Measurements from ENCODE around the gene CCDC180.

CCDC180 gene

GRCh38 chr9:97321251-97321650 lies 13.8 kb downstream of the CCDC180 start:
- no peak overlapping the region for H2AFZ ChIP-seq (ENCODE audit: low read length)
- H3K4me2 ChIP-seq (ENCODE audit: low read length) = no peak overlapping the region
- H3K9me2 ChIP-seq (ENCODE audit: low read depth, low read length) = no peaks in the 10 kb centered on the region
- H3K36me3 ChIP-seq (ENCODE audit: insufficient read depth, low read length) = no peaks in the 10 kb centered on the region
- no peak overlapping the region for H3K27ac ChIP-seq (ENCODE audit: low read depth, low read length, poor library complexity, severe bottlenecking)
- H3K27me3 ChIP-seq (ENCODE audit: insufficient read depth, low read length) = no peaks in the 10 kb centered on the region
- H3K4me3 ChIP-seq (ENCODE audit: low read depth, low read length, poor library complexity, severe bottlenecking) = no peak overlapping the region
- H3K9ac ChIP-seq (ENCODE audit: low read length) = no peak overlapping the region
- no peaks in the 10 kb centered on the region for H3K79me2 ChIP-seq (ENCODE audit: insufficient read depth, low read length)
- no peaks in the 10 kb centered on the region for H3F3A ChIP-seq (ENCODE audit: insufficient read depth, low read length)
- no peaks in the 10 kb centered on the region for H4K20me1 ChIP-seq (ENCODE audit: insufficient read depth, low read length)
- TF ChIP-seq CTCF (IDR thresholded peaks at IDR 0.05; ENCODE audit: low read length) = no peak
- no peak for TF ChIP-seq EZH2 (IDR thresholded peaks at IDR 0.05; ENCODE audit: borderline replicate concordance, low read length)
- no peaks in the 10 kb centered on the region for H3K4me1 ChIP-seq (ENCODE audit: insufficient read depth, low read length, severe bottlenecking)
- no peaks in the 10 kb centered on the region for H3K9me3 ChIP-seq (ENCODE audit: low read length)

GRCh38 chr9:97321691-97322090 lies 14.2 kb downstream of the CCDC180 start:
- no peak overlapping the region for H3K9ac ChIP-seq (ENCODE audit: low read length)
- no peak overlapping the region for H3K4me3 ChIP-seq (ENCODE audit: low read depth, low read length, poor library complexity, severe bottlenecking)
- no peaks in the 10 kb centered on the region for H3K27me3 ChIP-seq (ENCODE audit: insufficient read depth, low read length)
- H3K9me3 ChIP-seq (ENCODE audit: low read length) = no peaks in the 10 kb centered on the region
- H3K36me3 ChIP-seq (ENCODE audit: insufficient read depth, low read length) = no peaks in the 10 kb centered on the region
- H2AFZ ChIP-seq (ENCODE audit: low read length) = no peak overlapping the region
- H3K9me2 ChIP-seq (ENCODE audit: low read depth, low read length) = no peaks in the 10 kb centered on the region
- no peaks in the 10 kb centered on the region for H3K4me1 ChIP-seq (ENCODE audit: insufficient read depth, low read length, severe bottlenecking)
- no peak overlapping the region for H3K27ac ChIP-seq (ENCODE audit: low read depth, low read length, poor library complexity, severe bottlenecking)
- H3F3A ChIP-seq (ENCODE audit: insufficient read depth, low read length) = no peaks in the 10 kb centered on the region
- H3K4me2 ChIP-seq (ENCODE audit: low read length) = no peak overlapping the region
- TF ChIP-seq CTCF (IDR thresholded peaks at IDR 0.05; ENCODE audit: low read length) (no peak), EZH2 (IDR thresholded peaks at IDR 0.05; ENCODE audit: borderline replicate concordance, low read length) (no peak)
- no peaks in the 10 kb centered on the region for H3K79me2 ChIP-seq (ENCODE audit: insufficient read depth, low read length)
- no peaks in the 10 kb centered on the region for H4K20me1 ChIP-seq (ENCODE audit: insufficient read depth, low read length)

GRCh38 chr9:97322105-97322504 lies 14.6 kb downstream of the CCDC180 start:
- Histone ChIP-seq H3K27me3 (ENCODE audit: insufficient read depth, low read length) (no peaks in the 10 kb centered on the region), H3K4me3 (ENCODE audit: low read depth, low read length, poor library complexity, severe bottlenecking) (no peak overlapping the region), H3K4me1 (ENCODE audit: insufficient read depth, low read length, severe bottlenecking) (no peaks in the 10 kb centered on the region), H3K4me2 (ENCODE audit: low read length) (no peak overlapping the region), H3K79me2 (ENCODE audit: insufficient read depth, low read length) (no peaks in the 10 kb centered on the region), H3K9ac (ENCODE audit: low read length) (no peak overlapping the region), H3K36me3 (ENCODE audit: insufficient read depth, low read length) (no peaks in the 10 kb centered on the region), H3F3A (ENCODE audit: insufficient read depth, low read length) (no peaks in the 10 kb centered on the region), H2AFZ (ENCODE audit: low read length) (no peak overlapping the region), H3K9me3 (ENCODE audit: low read length) (no peaks in the 10 kb centered on the region), H3K9me2 (ENCODE audit: low read depth, low read length) (no peaks in the 10 kb centered on the region), H3K27ac (ENCODE audit: low read depth, low read length, poor library complexity, severe bottlenecking) (no peak overlapping the region), H4K20me1 (ENCODE audit: insufficient read depth, low read length) (no peaks in the 10 kb centered on the region)
- TF ChIP-seq EZH2 (IDR thresholded peaks at IDR 0.05; ENCODE audit: borderline replicate concordance, low read length) (no peak), CTCF (IDR thresholded peaks at IDR 0.05; ENCODE audit: low read length) (no peak)

Data from OCI-LY1 (cell line).